Suprapubic skin (tissue), 4 donors: Measurements from ENCODE around the gene PLEKHG3. TPM values are rescaled to one million over a fixed set of nuclear protein-coding genes. Genes with fewer than 3 reads are reported as not detected.

Source experiments
- DNase-seq, 2 donors: peaks; one replicate each; pipeline ENCODE4 v3.0.0-alpha.2; 2019; ENCODE audit warnings: low spot score in 2 of 2
- H3K27ac ChIP-seq: fragments of 200-600 bp; sonication (generic); one replicate; pipeline ENCODE4 v1.5.1; 2019
- H3K27me3 ChIP-seq: fragments of 200-600 bp; sonication (generic); one replicate; pipeline ENCODE4 v1.5.1; 2019
- H3K36me3 ChIP-seq: fragments of 200-600 bp; sonication (generic); one replicate; pipeline ENCODE4 v1.5.1; 2019
- H3K4me1 ChIP-seq: fragments of 200-600 bp; sonication (generic); one replicate; pipeline ENCODE4 v1.5.1; 2019
- H3K4me3 ChIP-seq: fragments of 200-600 bp; sonication (generic); one replicate; pipeline ENCODE4 v1.5.1; 2019; ENCODE audit warnings: mild to moderate bottlenecking
- H3K9me3 ChIP-seq: fragments of 200-600 bp; sonication (generic); one replicate; pipeline ENCODE4 v1.5.1; 2019
- CTCF ChIP-seq, 2 donors: fragments of 200-600 bp in 1 of 2; fragments of 450-650 bp in 1 of 2; sonication (generic) in 1 of 2; IDR thresholded peaks; one replicate each; pipeline ENCODE4 v1.5.1; 2016 to 2019; ENCODE audit warnings: antibody characterized with exemption in 2 of 2, mild to moderate bottlenecking in 1 of 2, moderate library complexity in 1 of 2
- EP300 ChIP-seq: sonication (generic); formaldehyde crosslinking; IDR thresholded peaks from one replicate; pipeline ENCODE4 v1.6.1; 2017; ENCODE audit warnings: antibody characterized with exemption
- POLR2A ChIP-seq, 2 donors: fragments of 450-650 bp; IDR thresholded peaks; one replicate each; pipeline ENCODE4 v1.6.1; 2017; ENCODE audit warnings: antibody characterized with exemption in 2 of 2, mild to moderate bottlenecking in 2 of 2, moderate library complexity in 2 of 2
- POLR2AphosphoS5 ChIP-seq, 3 donors: sonication (generic); formaldehyde crosslinking; IDR thresholded peaks; one replicate each; pipeline ENCODE4 v1.6.1; 2017; ENCODE audit warnings: antibody characterized with exemption in 3 of 3
- WGBS: methylation state at CpG from one replicate; pipeline ENCODE4 v1.1.5; 2018; 5-methylcytosine and 5-hydroxymethylcytosine counted together
- total RNA-seq, 4 donors: library from RNA; depleted of rRNA; stranded (reverse); fragments of >200 nt; gene quantifications; one replicate each; pipeline ENCODE4 v1.1.0, GENCODE V29; 2016

Gene PLEKHG3
- total RNA-seq, 4 donors from 2014 or later, result 60.4 to 140 (median 96.5) TPM

DNA sequence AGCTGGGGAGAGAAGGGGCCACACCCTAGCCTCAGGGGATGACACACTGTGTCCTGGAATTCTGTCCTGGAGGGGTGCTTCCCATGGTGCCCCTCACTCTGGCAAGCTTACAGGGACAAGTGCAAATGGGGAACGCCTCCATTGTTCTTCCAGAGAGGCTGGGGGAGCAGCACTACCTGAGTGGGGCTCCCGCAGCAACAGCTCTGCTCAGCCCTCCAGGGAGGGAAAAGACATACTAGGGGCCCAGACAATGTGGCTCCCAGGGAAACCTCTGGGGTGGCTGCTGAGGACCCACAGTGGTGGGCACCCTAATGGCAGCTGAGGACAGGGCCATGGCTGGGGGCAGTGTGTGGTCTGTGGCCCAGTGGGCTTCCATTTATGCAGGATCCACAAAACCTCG lies 69.4 kb downstream of the PLEKHG3 start:
- no peak overlapping the region for H3K27ac ChIP-seq
- H3K9me3 ChIP-seq, result no peaks in the 10 kb centered on the region
- H3K27me3 ChIP-seq, result no peaks in the 10 kb centered on the region
- no peaks in the 10 kb centered on the region for H3K4me1 ChIP-seq
- H3K4me3 ChIP-seq, result no peak overlapping the region
- TF ChIP-seq EP300 (no peak), CTCF (IDR thresholded peaks at IDR 0.05) (no peak), POLR2AphosphoS5 (IDR thresholded peaks at IDR 0.05) (no peak), POLR2A (IDR thresholded peaks at IDR 0.05) (no peak)
- no peaks in the 10 kb centered on the region for H3K36me3 ChIP-seq
- 100% methylated on average over 1 of the region's 3 CpGs for WGBS
- no peak for DNase-seq

DNA sequence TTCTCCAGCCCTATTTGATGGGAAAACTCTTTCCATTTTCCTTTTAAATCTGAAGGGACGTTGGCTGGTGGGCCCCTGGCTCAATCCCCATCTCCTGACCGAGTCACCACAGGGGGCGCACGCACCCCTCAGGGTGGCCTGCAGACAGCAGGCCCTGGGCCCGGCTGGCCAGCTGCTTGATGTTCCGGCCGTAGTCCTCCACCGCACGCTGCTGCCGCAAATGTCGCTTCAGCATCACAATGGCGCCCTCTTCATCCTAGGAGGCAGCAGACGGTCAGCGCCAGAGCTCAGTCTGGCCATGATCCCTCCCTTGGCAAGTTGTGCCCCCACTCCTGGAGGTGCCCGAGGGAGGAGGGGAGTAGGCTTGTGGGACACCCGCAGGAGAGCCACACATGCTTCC lies 70.0 kb downstream of the PLEKHG3 start:
- 93% methylated on average over 16 of the region's 16 CpGs for WGBS
- H3K27ac ChIP-seq, result no peak overlapping the region
- TF ChIP-seq CTCF (IDR thresholded peaks at IDR 0.05) (no peak), POLR2A (IDR thresholded peaks at IDR 0.05) (no peak), POLR2AphosphoS5 (IDR thresholded peaks at IDR 0.05) (no peak), EP300 (no peak)
- H3K4me3 ChIP-seq, result no peak overlapping the region
- no peaks in the 10 kb centered on the region for H3K36me3 ChIP-seq
- H3K9me3 ChIP-seq, result no peaks in the 10 kb centered on the region
- no peak for DNase-seq
- H3K4me1 ChIP-seq, result no peaks in the 10 kb centered on the region
- no peaks in the 10 kb centered on the region for H3K27me3 ChIP-seq

DNA sequence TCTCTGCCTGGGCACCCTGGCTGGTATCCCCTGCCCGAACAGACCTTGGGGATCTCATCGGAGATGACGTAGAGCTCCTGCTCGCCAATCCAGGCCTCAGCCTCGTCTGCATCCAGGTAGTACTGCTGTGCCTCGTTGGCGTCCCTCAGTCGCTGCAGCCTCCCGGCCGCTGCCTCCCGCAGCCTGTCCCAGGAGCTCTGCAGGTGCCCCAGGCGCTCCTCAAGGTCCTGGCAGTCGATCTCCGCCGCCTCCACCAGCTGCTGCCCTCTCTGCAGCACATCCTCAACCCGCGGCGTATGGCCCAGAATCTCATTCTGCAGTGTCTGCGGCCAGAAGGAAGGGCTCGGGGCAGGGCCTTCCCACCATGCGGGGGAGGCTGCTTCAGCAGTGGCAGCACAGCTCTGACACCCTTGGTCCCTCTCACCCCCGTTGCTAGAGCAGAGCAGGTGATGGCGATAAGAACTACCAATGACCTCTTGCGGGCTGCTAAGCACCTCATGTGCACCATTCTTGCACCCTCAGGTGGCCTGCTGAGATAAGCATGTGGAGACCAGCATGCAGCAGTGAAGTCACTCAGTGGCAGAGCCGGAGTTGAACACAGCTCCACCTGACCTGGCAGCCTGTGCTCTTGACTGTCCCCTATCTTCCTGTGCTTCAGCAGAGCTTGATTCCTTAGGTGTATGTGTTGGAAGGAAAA lies 71.0 kb downstream of the PLEKHG3 start:
- over 99% methylated on average over 12 of the region's 25 CpGs for WGBS
- TF ChIP-seq EP300 (no peak), CTCF (IDR thresholded peaks at IDR 0.05) (no peak)
- H3K4me1 ChIP-seq, result no peaks in the 10 kb centered on the region
- no peak overlapping the region for H3K4me3 ChIP-seq
- H3K36me3 ChIP-seq, result no peaks in the 10 kb centered on the region
- DNase-seq, result no peak
- no peaks in the 10 kb centered on the region for H3K27me3 ChIP-seq
- H3K9me3 ChIP-seq, result no peaks in the 10 kb centered on the region
- H3K27ac ChIP-seq, result no peak overlapping the region

DNA sequence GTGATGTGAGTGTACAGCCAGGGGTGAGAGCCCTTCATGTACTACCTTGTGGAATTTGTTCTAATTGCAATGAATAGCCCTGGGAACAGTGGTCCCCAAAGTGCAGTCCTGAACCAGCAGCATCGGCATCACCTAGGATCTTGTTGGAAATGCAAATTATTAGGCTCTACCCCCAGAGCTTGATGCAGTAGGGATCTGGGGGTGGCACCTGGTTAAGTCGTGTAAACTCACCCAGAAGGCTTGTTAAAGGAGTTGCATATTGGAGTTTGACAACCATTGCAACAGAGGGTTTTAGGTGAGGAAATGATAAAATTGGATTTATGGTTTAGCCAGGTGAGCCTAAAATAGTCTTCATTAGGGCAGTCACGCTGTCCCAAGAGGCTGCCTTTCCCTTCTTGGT lies 73.2 kb downstream of the PLEKHG3 start:
- Histone ChIP-seq H3K4me3 (no peak overlapping the region), H3K9me3 (no peaks in the 10 kb centered on the region), H3K4me1 (no peaks in the 10 kb centered on the region), H3K36me3 (no peaks in the 10 kb centered on the region), H3K27me3 (no peaks in the 10 kb centered on the region), H3K27ac (no peak overlapping the region)
- 84% methylated on average over 3 of the region's 3 CpGs for WGBS
- no peak for TF ChIP-seq CTCF (IDR thresholded peaks at IDR 0.05)
- TF ChIP-seq POLR2A (IDR thresholded peaks at IDR 0.05), result no peak
- no peak for TF ChIP-seq POLR2AphosphoS5 (IDR thresholded peaks at IDR 0.05)
- no peak for TF ChIP-seq EP300
- DNase-seq, result no peak

DNA sequence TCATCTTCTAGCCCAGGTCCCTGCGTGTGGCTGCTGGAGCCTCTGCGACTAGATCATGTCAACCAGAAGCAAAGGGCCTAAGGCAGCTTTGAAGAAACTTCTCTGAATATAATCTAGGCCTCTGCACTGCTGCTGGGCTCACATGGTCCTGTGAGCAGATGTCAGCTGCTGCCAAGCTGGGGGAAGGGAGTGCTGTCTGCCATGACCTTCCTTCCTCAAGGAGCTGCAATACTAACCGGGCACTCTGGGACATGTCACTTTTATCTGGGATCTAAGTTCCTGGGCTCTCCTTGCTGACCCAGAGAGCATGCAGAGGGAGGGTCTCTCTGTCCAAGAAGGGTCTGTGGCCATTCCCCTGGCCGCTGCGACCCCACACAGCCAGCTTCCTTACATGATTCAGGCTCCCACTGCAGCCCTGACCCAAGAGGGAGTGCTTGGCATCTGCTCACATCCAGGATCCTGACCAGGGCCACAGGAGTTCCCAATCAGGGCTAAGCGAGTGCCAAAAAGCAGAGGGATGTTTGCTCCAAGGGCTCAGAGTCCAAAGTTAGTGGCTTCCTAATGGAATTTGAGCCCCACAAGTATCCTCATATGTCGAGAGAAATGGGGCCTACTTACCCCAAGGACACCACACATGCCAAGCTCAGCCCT lies 74.0 kb downstream of the PLEKHG3 start:
- H3K36me3 ChIP-seq, result no peaks in the 10 kb centered on the region
- H3K27ac ChIP-seq, result no peak overlapping the region
- DNase-seq, result no peak
- H3K27me3 ChIP-seq, result no peaks in the 10 kb centered on the region
- H3K9me3 ChIP-seq, result no peaks in the 10 kb centered on the region
- WGBS, result 85% methylated on average over 6 of the region's 7 CpGs
- H3K4me1 ChIP-seq, result no peaks in the 10 kb centered on the region
- H3K4me3 ChIP-seq, result no peak overlapping the region
- TF ChIP-seq POLR2A (IDR thresholded peaks at IDR 0.05) (no peak), EP300 (no peak), CTCF (IDR thresholded peaks at IDR 0.05) (no peak), POLR2AphosphoS5 (IDR thresholded peaks at IDR 0.05) (no peak)
